Activated CD8-positive, alpha-beta T cell treated with anti-CD3 and anti-CD28 coated beads for 36 hours (primary cell): ENCODE results near the gene RNF150. TPM values are rescaled to one million over a fixed set of nuclear protein-coding genes. Genes with fewer than 3 reads are reported as not detected.

Source experiments
- ATAC-seq: fragments of 200-7000 bp; cut with Tn5 transposase; one replicate; pipeline ENCODE4 v1.10.0; 2021; ENCODE audit warnings: mild to moderate bottlenecking, moderate library complexity
- CTCF ChIA-PET: fragments of 350-600 bp; sonication (Branson Sonifier 250); formaldehyde crosslinking; loops from one replicate; lab custom pipeline; 2021; ENCODE audit warnings: antibody characterized with exemption; lab: Charles Lee
- POLR2A ChIA-PET: fragments of 350-600 bp; sonication (Branson Sonifier 250); formaldehyde crosslinking; loops from one replicate; lab custom pipeline; 2021; ENCODE audit warnings: antibody characterized with exemption; lab: Charles Lee
- DNase-seq: peaks from one replicate; pipeline ENCODE4 v3.0.0-alpha.2; 2020
- H3K27ac Mint-ChIP-seq: one replicate; pipeline ENCODE4 v1.8.0; 2021; ENCODE audit warnings: mild to moderate bottlenecking, mixed read lengths
- H3K27me3 Mint-ChIP-seq: one replicate; pipeline ENCODE4 v1.8.0; 2021; ENCODE audit warnings: mixed read lengths
- H3K36me3 Mint-ChIP-seq: one replicate; pipeline ENCODE4 v1.8.0; 2021; ENCODE audit warnings: low read depth, mixed read lengths
- H3K4me1 Mint-ChIP-seq: one replicate; pipeline ENCODE4 v1.8.0; 2021; ENCODE audit warnings: low read depth, mixed read lengths
- H3K4me3 Mint-ChIP-seq: one replicate; pipeline ENCODE4 v1.8.0; 2021; ENCODE audit warnings: mild to moderate bottlenecking, moderate library complexity, mixed read lengths
- H3K9me3 Mint-ChIP-seq: one replicate; pipeline ENCODE4 v1.8.0; 2021; ENCODE audit warnings: mixed read lengths
- intact Hi-C: fragments of 100-400 bp; cut with micrococcal nuclease; formaldehyde crosslinking; loops from one replicate; pipeline ENCODE4 v1.10.0; 2022
- total RNA-seq, 2 experiments: library from RNA; stranded (reverse); gene quantifications; one replicate each; pipeline ENCODE4 v1.2.3, GENCODE V29; 2021
- TF ChIP-seq, protein P1 (sequence below): fragments of 200-600 bp; IDR thresholded peaks from one replicate; pipeline ENCODE4 v1.8.0; 2022; ENCODE audit warnings: antibody characterized with exemption, mild to moderate bottlenecking

The RNF150 gene
- total RNA-seq, 2 experiments from 2014 or later: 0.09 to 0.43 TPM

DNA sequence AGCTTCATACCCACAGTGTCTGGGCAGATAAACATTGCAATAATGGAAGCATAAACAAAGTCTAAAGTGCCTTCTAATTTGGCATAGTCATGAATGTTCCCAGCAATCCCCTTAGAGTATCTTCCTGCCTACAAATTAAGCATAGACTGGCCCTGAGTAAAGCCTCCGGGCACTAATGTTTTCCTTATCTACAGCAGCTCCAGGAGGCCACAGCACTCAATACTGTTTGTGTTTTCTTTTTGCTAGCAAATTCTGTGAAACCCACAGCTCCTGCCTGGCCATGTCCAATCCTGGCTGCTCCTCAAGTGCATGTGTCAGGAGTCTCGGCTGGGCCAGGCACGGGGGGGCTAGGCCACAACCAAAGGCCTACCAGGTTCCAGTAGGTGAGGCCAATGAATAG is 274.4 kb downstream of the RNF150 start:
- intact Hi-C loops: no loop called here
- Mint-ChIP-seq H3K4me1 (no peaks in the 10 kb centered on the region), H3K4me3 (no peak overlapping the region), H3K36me3 (no peaks in the 10 kb centered on the region), H3K9me3 (no peaks in the 10 kb centered on the region), H3K27me3 (peaks cover 11% of the 10 kb centered on the region), H3K27ac (no peak overlapping the region)
- TF ChIP-seq, protein P1, sequence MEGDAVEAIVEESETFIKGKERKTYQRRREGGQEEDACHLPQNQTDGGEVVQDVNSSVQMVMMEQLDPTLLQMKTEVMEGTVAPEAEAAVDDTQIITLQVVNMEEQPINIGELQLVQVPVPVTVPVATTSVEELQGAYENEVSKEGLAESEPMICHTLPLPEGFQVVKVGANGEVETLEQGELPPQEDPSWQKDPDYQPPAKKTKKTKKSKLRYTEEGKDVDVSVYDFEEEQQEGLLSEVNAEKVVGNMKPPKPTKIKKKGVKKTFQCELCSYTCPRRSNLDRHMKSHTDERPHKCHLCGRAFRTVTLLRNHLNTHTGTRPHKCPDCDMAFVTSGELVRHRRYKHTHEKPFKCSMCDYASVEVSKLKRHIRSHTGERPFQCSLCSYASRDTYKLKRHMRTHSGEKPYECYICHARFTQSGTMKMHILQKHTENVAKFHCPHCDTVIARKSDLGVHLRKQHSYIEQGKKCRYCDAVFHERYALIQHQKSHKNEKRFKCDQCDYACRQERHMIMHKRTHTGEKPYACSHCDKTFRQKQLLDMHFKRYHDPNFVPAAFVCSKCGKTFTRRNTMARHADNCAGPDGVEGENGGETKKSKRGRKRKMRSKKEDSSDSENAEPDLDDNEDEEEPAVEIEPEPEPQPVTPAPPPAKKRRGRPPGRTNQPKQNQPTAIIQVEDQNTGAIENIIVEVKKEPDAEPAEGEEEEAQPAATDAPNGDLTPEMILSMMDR: no peak
- DNase-seq (no peak), ATAC-seq (no peak)
- ChIA-PET POLR2A (no interaction called here), CTCF (interaction anchor here (0.8 to 2.1 kb wide), 3 partner anchors 25 to 274 kb away, joined by 3 to 11 read pairs (median 3); partner anchors contain the start of gene RNF150)

GRCh38 chr4:140857111-140857510 is 276.2 kb downstream of the RNF150 start:
- Mint-ChIP-seq H3K27me3 (peaks cover 8% of the 10 kb centered on the region), H3K27ac (no peak overlapping the region), H3K4me3 (no peak overlapping the region), H3K9me3 (no peaks in the 10 kb centered on the region), H3K36me3 (no peaks in the 10 kb centered on the region), H3K4me1 (no peaks in the 10 kb centered on the region)
- intact Hi-C loops: no loop called here
- TF ChIP-seq, protein P1: no peak
- ChIA-PET POLR2A (no interaction called here), CTCF (no interaction called here)
- ATAC-seq (no peak), DNase-seq (no peak)

- ChIA-PET POLR2A (no interaction called here), CTCF (interaction anchor here (0.8 kb wide), 1 partner anchor 8 kb away, joined by 3 read pairs; no protein-coding TSS in a partner anchor)
- no peak for DNase-seq
- Mint-ChIP-seq H3K27ac (no peak overlapping the region), H3K36me3 (no peaks in the 10 kb centered on the region), H3K4me1 (no peaks in the 10 kb centered on the region), H3K9me3 (no peaks in the 10 kb centered on the region), H3K27me3 (peaks cover 6% of the 10 kb centered on the region), H3K4me3 (no peak overlapping the region)
- intact Hi-C loops: no loop called here
- no peak for ATAC-seq
- TF ChIP-seq, protein P1: no peak
Observed at GRCh38 chr4:140856621-140857062, 276.6 kb downstream of the RNF150 start.

DNA sequence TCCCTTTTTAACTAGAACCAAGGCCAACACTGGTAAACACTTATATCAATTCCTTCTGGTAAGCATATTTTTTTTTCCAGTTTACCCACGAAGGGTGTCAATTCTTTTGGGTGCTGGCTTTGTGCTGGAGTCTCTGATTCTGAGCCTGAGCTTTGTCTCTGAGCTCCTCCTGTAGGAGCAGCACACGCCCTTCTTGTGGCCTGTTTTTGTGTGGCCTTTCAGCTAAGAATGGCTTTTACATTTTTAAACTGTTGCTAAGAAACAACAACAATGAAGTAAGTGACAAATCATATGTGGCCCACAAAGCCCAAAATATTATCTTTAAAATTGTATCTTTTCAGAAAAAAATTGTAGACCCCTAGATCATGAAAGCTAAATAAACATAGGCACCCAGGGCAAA is 279.1 kb downstream of the RNF150 start:
- DNase-seq (no peak), ATAC-seq (no peak)
- POLR2A ChIA-PET: no interaction called here
- Mint-ChIP-seq H3K27ac (no peak overlapping the region), H3K9me3 (no peaks in the 10 kb centered on the region), H3K4me1 (no peaks in the 10 kb centered on the region), H3K27me3 (peaks cover 7% of the 10 kb centered on the region), H3K4me3 (no peak overlapping the region), H3K36me3 (no peaks in the 10 kb centered on the region)
- TF ChIP-seq, protein P1: no peak
- CTCF ChIA-PET: interaction anchor here (1.5 kb wide), 1 partner anchor 279 kb away, joined by 3 read pairs; the partner anchor contains the start of gene RNF150
- intact Hi-C loops: no loop called here

DNA sequence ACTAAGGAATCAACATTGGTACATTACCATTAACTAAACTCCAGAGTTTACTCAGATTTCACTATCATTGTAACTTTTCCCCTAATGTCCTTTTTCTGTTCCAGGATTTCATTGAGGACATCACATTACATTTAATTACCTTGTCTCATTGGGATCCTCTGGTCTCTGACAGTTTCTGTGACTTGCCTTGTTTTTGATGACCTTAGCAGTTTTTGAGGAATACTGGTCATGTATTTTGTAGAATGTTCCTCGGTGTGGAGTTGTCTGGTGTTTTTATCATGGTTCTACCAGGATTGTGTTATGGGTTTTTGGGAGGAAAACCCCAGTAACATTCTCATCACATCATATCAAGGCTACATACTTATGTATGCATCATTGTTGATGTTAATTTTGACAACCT is 281.5 kb downstream of the RNF150 start:
- no peaks in the 10 kb centered on the region for H3K36me3 Mint-ChIP-seq
- no peak overlapping the region for H3K4me3 Mint-ChIP-seq
- TF ChIP-seq, protein P1: no peak
- H3K4me1 Mint-ChIP-seq: no peaks in the 10 kb centered on the region
- intact Hi-C loops: no loop called here
- POLR2A ChIA-PET: no interaction called here
- ATAC-seq: no peak
- peaks cover 8% of the 10 kb centered on the region for H3K27me3 Mint-ChIP-seq
- DNase-seq: no peak
- no peak overlapping the region for H3K27ac Mint-ChIP-seq
- H3K9me3 Mint-ChIP-seq: no peaks in the 10 kb centered on the region
- CTCF ChIA-PET: no interaction called here
